ENCODE results near the gene TBC1D4. TPM values are rescaled to one million over a fixed set of nuclear protein-coding genes. Genes with fewer than 3 reads are reported as not detected.
"Not testable (repeated sequence)": the region's sequence is repeated elsewhere in the genome, so short reads cannot be mapped to it uniquely, and the experiment has no call there.

Gene TBC1D4
- total RNA-seq, 3 donors from 2014 or later = 33.3 to 52.8 (median 40.6) TPM

DNA sequence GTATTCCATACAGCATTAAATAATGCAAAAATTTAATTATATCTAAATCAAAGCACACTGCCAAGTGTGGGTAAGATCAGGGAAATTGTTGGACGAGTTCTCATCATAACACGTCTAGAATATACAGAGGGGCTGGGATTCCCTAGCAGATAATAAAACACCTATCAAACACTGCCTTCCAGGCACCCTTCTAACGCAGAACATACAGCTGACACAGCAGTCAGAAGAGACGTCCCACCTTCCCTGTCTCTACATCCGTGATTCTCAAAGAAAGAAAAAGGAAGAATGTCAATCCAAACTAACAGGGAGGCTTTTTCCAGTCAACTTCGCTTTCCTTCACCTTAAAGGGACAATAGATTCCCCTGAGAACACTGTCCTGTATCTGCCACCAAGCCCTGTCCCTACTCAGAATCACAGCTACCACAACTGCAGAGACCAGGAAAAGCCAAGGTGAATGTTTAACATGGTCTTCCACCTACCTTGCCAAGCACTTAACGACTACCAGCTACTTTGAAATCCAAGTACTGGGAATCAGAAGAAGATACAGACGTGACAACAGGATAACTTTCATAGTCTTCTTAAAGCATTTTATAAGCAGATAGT lies 38.5 kb downstream of the TBC1D4 start:
- TF ChIP-seq POLR2A (IDR thresholded peaks at IDR 0.05) (no peak), POLR2AphosphoS5 (IDR thresholded peaks at IDR 0.05) (no peak), CTCF (IDR thresholded peaks at IDR 0.05) (no peak)
- no peak overlapping the region for H3K27ac ChIP-seq
- H3K4me3 ChIP-seq = no peak overlapping the region
- no peaks in the 10 kb centered on the region for H3K27me3 ChIP-seq
- peaks cover 0 to 3% of the 10 kb centered on the region in 2 donors for H3K4me1 ChIP-seq
- no peaks in the 10 kb centered on the region for H3K36me3 ChIP-seq
- no peaks in the 10 kb centered on the region for H3K9me3 ChIP-seq
- intact Hi-C loops (cut with DNase I; ENCODE audit: low total_unique reads) = no loop called here
- no peak for DNase-seq (ENCODE audit: low spot score in 2 of 2)

DNA sequence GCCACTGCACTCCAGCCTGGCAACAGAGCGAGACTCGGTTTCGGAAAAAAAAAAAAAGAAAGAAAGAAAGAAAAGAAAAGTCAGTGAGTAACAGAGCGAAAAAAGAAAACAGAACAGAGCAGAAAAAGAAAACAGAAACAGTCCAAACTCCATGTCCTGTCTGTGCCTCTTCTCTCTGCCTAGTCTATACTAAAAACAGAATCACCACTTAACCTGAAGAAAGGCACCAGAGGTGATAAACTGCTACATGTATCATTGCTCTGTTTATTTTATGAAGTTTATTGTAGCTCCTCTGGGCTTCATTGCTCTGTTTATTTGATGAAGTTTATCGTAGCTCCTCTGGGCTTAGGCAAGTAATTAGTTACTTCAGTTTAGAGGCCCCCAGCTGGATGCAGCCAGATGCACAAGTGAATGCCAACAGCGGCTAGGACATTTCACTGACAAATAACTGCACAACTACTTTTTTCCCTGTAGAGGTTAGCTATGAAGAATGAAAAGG lies 39.2 kb downstream of the TBC1D4 start:
- intact Hi-C loops (cut with DNase I; ENCODE audit: low total_unique reads) = no loop called here
- no peaks in the 10 kb centered on the region for H3K27me3 ChIP-seq
- H3K4me3 ChIP-seq = no peak overlapping the region
- H3K36me3 ChIP-seq = no peaks in the 10 kb centered on the region
- no peak overlapping the region for H3K27ac ChIP-seq
- TF ChIP-seq POLR2AphosphoS5 (IDR thresholded peaks at IDR 0.05) = no peak
- no peak for TF ChIP-seq POLR2A (IDR thresholded peaks at IDR 0.05)
- no peak for TF ChIP-seq CTCF (IDR thresholded peaks at IDR 0.05)
- no peaks in the 10 kb centered on the region for H3K9me3 ChIP-seq
- DNase-seq (ENCODE audit: low spot score in 2 of 2) = no peak
- peaks cover 0 to 3% of the 10 kb centered on the region in 2 donors for H3K4me1 ChIP-seq

DNA sequence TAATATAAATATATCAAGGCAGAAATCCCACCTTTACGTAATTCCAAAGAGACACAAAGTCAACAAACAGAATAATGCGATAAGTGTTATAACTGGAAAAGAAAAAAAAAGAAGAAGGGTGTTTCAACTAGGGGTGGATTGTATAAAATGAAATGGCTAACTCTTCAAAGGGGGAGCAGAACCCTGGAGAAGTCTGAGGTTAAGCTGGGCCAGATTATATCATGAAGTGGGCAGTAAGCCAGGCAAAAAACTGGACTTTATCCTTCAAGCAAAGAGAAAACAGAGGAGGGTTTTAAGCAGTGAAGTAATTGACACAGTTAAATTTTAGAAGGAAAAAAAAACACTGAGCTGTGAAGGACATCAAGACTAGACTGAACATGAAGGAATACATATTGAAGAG lies 41.9 kb downstream of the TBC1D4 start:
- Histone ChIP-seq H3K27ac (no peak overlapping the region), H3K4me1 (no peaks in the 10 kb centered on the region), H3K9me3 (no peaks in the 10 kb centered on the region), H3K36me3 (no peaks in the 10 kb centered on the region), H3K4me3 (no peak overlapping the region), H3K27me3 (no peaks in the 10 kb centered on the region)
- TF ChIP-seq POLR2A (IDR thresholded peaks at IDR 0.05) = no peak
- no peak for DNase-seq (ENCODE audit: low spot score in 2 of 2)
- intact Hi-C loops (cut with DNase I; ENCODE audit: low total_unique reads) = no loop called here

DNA sequence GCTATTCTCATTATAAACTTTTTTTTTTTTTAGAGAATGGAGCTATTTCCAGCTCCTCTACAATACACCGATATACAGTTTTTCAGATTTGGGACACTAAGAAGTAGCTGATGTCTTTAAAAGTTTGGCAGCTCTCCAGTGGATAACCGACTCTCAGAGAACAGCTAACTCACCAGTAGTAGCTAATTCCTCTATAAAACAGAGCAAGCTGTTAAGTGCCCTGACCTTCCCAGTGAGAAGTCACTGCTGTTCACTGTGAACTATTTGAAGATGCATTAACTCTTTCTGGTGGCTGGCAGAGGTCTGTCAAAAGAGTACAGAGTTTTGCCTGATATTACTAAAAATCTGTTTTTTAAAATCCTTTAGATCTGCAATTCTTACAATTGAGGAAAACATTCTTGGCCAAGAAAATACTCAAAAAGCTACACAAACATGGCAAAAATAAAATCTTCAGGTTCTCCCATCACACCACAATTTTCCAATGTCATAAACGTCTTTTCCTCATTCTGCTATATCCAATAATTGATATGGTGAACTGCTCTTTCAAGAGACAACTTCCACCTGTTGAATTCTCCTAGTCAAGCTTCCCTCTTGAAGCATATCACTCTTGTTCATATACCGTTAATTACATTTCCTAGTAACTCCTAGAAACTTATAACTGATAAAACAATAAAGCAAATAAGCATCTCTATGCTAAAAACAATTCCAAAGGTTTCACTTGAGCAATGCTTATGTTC lies 44.2 kb downstream of the TBC1D4 start:
- H3K9me3 ChIP-seq = no peaks in the 10 kb centered on the region
- H3K27me3 ChIP-seq = no peaks in the 10 kb centered on the region
- no peak for DNase-seq (ENCODE audit: low spot score in 2 of 2)
- no peak for TF ChIP-seq POLR2AphosphoS5 (IDR thresholded peaks at IDR 0.05)
- TF ChIP-seq POLR2A (IDR thresholded peaks at IDR 0.05) = no peak
- no peak for TF ChIP-seq CTCF (IDR thresholded peaks at IDR 0.05)
- H3K4me1 ChIP-seq = no peaks in the 10 kb centered on the region
- intact Hi-C loops (cut with DNase I; ENCODE audit: low total_unique reads) = no loop called here
- H3K36me3 ChIP-seq = no peaks in the 10 kb centered on the region
- H3K27ac ChIP-seq = no peak overlapping the region
- H3K4me3 ChIP-seq = no peak overlapping the region

DNA sequence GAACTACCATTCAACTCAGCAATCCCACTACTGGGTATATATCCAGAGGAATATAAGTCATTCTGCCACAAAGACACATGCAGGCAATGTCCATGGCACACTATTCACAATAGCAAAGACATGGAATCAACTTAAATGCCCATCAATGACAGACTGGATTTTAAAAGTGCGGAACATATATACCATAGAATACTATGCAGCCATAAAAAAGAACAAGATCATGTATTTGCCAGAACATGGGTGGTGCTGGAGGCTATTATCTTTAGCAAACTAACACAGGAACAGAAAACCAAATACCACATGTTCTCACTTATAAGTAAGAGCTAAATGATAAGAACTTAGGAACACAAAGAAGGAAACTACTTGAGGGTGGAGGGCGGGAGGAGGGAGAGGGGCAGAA lies 47.8 kb downstream of the TBC1D4 start:
- intact Hi-C loops (cut with DNase I; ENCODE audit: low total_unique reads); H3K4me3 ChIP-seq; H3K9me3 ChIP-seq; DNase-seq (ENCODE audit: low spot score in 2 of 2); H3K27me3 ChIP-seq; H3K4me1 ChIP-seq; H3K36me3 ChIP-seq; H3K27ac ChIP-seq: not testable (repeated sequence)

GRCh38 chr13:75432811-75433244 lies 49.1 kb downstream of the TBC1D4 start:
- no peak overlapping the region for H3K27ac ChIP-seq
- intact Hi-C loops (cut with DNase I; ENCODE audit: low total_unique reads) = no loop called here
- H3K4me1 ChIP-seq = no peaks in the 10 kb centered on the region
- no peaks in the 10 kb centered on the region for H3K9me3 ChIP-seq
- DNase-seq (ENCODE audit: low spot score in 2 of 2) = no peak
- H3K27me3 ChIP-seq = no peaks in the 10 kb centered on the region
- no peak overlapping the region for H3K4me3 ChIP-seq
- no peaks in the 10 kb centered on the region for H3K36me3 ChIP-seq
- no peak for TF ChIP-seq POLR2A (IDR thresholded peaks at IDR 0.05)
- no peak for TF ChIP-seq POLR2AphosphoS5 (IDR thresholded peaks at IDR 0.05)
- TF ChIP-seq CTCF (IDR thresholded peaks at IDR 0.05) = no peak
